ENCODE measurements around the gene IZUMO2. TPM values are rescaled to one million over a fixed set of nuclear protein-coding genes. Genes with fewer than 3 reads are reported as not detected.
"Not testable (repeated sequence)": the region's sequence is repeated elsewhere in the genome, so short reads cannot be mapped to it uniquely, and the experiment has no call there.

IZUMO2 gene
- total RNA-seq, 1 donor from 2014 or later: not detected

DNA sequence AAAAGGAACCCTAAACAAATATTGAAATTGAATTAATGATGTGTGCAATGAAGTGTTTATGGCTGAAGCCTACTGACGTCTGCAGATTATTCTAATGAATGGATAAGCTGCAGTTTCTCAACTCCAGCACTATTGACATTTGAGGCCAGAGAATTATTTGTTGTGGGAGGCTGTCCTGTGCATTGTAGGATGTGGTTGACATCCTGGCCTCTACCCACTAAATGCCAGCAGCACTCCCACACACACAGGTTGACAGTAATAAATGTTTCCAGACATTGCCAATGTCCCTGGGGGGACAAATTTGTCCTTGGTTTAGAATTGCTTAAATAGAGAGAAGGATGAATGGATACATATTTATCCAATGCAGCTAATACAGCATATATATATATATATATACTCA, 21.1 kb upstream of the IZUMO2 start:
- DNase-seq (ENCODE audit: low read depth in 2 of 2): no peak

DNA sequence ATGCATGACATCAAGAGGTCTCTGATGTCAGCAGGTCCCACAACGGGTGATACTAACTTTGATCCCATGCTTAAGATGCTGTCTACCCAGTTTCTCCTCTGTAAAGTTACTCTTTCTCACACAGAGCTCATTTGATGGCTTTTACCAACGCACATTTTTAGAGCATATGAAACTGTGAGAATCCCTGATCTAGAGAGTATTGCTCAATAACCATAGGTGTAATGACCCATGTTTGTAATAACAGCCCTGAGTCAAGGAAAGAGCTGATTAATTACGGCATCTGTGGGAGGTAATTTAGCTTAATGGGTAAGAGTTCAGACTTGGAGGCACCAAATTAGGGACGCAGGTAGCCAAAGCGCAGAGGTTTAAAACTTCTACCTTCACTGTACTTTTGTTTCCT, 18.0 kb upstream of the IZUMO2 start:
- no peak for DNase-seq (ENCODE audit: low read depth in 2 of 2)

- DNase-seq (ENCODE audit: low read depth in 2 of 2): no peak
Measured at GRCh38 chr19:50178859-50179537, 15.9 kb upstream of the IZUMO2 start.

DNA sequence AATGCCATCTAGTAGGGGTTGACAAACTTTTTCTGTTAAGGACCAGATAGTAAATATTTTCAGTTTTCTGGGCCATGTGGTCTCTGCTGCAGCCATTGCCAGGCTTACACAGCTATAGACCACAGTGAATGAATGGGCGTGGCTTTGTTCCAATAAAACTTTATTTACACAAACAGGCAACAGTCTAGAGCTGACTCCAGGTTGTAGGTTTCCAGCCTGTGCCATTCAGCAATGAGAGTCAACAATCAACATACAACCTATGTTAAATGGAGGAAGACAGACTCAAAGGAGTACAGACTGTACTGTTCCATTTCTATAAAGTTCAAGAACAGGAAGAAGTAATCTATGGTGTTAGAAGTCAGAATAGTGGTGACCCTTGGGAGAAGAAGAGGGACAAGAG, 15.2 kb upstream of the IZUMO2 start:
- no peak for DNase-seq (ENCODE audit: low read depth in 2 of 2)

- DNase-seq (ENCODE audit: low read depth in 2 of 2): no peak
Measured at GRCh38 chr19:50176775-50177174, 13.7 kb upstream of the IZUMO2 start.

DNA sequence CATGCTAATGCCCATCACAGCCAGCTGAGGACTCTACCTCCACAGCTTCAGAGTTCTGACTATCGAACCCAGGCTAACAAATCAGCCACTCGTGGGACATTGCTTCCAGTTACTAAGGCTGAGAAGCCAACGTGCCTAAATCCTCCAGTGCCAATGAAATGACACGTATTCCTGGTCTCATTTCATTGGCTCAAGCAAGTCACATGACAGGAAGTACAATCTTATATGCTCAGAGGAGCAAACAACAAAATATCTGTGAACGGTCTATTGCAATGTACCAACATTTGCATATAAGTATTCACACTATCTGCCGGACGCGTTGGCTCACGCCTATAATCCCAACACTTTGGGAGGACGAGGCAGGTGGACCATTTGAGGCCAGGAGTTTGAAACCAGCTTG, 12.8 kb upstream of the IZUMO2 start:
- DNase-seq (ENCODE audit: low read depth in 2 of 2): no peak

GRCh38 chr19:50174100-50174793, 11.2 kb upstream of the IZUMO2 start:
- DNase-seq (ENCODE audit: low read depth in 2 of 2): no peak

- no peak for DNase-seq (ENCODE audit: low read depth in 2 of 2)
Measured at GRCh38 chr19:50173127-50173526, 10.0 kb upstream of the IZUMO2 start.

DNA sequence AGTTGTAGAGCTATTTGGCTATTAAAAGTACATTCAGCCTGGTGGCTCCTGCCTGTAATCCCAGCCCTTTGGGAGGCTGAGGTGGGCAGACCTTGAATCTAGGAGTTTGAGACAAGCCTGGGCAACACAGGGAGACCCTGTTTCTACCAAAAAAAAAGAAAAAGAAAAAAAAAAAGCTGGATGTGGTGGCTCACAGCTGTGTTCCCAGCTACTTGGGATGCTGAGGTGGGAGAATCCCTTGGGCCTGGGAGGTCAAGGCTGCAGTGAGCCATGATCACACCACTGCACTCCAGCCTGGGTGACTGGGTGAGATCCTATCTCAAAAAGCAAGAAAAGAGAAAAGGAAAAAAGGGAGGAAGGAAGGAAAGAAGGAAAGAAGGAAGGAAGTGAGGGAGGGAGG, 9.6 kb upstream of the IZUMO2 start:
- no peak for DNase-seq (ENCODE audit: low read depth in 2 of 2)

DNA sequence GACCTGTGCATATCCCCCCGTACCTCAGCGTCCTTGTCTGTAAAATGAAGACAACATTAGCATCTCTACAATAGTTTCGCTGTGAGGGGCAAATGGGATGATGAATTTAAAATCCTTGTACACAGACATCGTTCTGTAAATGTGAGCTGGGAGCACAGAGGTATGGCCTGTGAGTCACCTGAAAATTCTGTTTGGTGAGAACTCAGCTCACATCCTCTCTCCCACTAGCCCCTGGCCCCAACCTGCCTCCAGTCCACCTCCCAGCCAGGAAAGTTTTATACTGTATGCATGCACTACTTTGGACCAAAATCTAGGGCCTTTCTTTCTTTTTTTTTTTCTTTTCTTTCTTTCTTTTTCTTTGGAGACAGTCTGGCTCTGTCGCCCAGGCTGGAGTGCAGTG, 8.7 kb upstream of the IZUMO2 start:
- DNase-seq (ENCODE audit: low read depth in 2 of 2): no peak

DNA sequence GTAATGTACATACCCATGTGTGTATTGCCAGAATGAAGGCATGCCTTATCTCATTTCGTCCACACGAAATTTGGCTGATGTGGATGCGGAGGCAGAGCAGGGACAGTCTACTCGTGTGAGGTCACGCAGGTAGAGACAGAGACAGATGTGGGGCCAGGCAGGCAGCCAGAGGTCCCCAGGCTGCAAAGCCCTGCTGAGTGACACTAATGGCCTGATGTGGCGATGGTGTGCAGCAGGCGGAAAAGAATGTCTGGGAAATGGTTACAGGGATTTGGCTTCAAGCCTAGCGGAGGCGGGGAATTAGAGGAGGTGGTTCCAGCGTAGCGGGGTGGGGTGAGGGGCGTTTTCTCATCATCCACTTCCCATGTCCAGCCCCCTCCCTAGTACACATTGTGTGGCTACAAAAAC, 4.2 kb upstream of the IZUMO2 start:
- peak in 1 of 2 donors; percentile 72 for DNase-seq (ENCODE audit: low read depth in 2 of 2)

GRCh38 chr19:50159078-50159477, 4.0 kb downstream of the IZUMO2 start:
- DNase-seq (ENCODE audit: low read depth in 2 of 2): no peak

DNA sequence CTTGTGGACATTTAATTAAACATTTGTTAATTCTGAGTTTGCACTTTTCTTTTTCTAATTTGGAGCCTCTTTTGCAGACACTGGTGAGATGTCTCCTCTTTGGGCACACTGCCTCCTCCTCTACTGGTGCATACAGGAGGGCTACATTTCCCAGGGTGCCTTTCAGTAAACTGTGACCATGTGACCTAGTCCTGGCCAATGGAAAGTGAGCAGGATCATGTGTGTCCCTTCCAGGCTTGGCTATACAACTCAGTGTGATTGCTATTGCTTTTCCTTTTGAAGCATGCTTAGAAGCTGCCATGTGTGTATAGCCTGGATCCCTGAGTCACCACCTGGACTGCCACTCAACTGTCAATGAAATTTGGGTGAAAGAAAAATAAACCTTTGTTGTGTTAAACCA, 4.5 kb downstream of the IZUMO2 start:
- DNase-seq (ENCODE audit: low read depth in 2 of 2): no peak

- no peak for DNase-seq (ENCODE audit: low read depth in 2 of 2)
Measured at GRCh38 chr19:50155520-50156109, 7.5 kb downstream of the IZUMO2 start.

DNA sequence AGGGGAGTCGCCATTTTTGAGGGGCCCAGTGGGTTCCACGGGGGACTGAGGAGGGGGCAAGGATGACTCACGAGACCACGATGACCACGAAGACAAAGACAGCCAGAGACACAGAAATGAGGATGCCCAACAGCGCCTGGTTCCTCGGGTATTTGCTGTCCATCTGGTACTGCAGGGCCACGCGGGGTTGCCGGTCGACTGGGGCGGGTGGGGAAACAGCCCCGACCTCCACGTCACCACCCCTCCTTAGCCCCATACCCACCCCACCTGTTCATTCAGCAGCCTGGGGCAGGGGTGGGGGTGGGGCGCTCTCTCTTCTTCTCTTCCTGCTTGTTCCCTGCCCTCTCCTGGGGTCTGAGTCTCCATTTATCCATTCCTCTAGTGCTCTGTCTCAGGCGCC, 8.6 kb downstream of the IZUMO2 start:
- DNase-seq (ENCODE audit: low read depth in 2 of 2): no peak

DNA sequence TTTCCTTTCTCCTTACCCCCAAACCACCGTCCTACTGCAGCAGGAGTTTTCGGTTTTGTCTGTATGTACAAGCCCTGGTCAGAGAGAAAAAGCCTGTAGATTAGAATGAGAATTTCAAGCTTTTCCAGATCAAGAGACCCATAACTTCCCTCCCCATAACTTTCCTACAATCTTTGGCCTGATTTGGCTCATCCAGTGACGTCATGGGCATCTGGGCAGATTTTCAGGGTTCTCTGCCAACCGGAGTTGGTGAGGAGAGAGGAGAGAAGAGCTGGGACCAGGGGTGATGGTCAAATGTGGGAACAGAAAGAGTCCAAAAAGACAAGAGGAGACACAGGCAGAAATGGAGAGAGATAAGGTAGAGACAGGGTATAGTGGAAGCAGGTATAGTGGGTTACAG, 10.5 kb downstream of the IZUMO2 start:
- no peak for DNase-seq (ENCODE audit: low read depth in 2 of 2)

- DNase-seq (ENCODE audit: low read depth in 2 of 2): no peak
Measured at GRCh38 chr19:50148528-50148927, 14.6 kb downstream of the IZUMO2 start.

GRCh38 chr19:50147462-50148423, 15.3 kb downstream of the IZUMO2 start:
- peak; percentile 92 to 96 for DNase-seq (ENCODE audit: low read depth in 2 of 2)

DNA sequence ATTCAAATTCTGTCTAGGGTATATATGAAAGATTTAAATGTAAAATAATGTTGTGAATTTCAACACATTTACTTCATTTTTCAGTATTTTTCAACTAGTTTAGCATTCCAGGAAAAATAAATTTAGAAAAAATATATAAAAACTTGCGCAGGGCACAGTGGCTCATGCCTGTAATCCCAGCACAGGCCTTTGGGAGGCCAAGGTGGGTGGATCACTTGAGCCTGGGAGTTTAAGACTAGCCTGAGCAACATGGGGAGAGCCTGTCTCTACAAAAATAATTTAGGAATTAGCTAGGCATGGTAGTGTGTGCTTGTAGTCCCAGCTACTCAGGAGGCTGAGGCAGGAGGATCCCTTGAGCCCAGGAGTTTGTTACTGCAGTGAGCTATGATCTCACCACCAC, 21.2 kb downstream of the IZUMO2 start:
- not testable (repeated sequence) for DNase-seq (ENCODE audit: low read depth in 2 of 2)

- not testable (repeated sequence) for DNase-seq (ENCODE audit: low read depth in 2 of 2)
Measured at GRCh38 chr19:50140118-50140845, 22.8 kb downstream of the IZUMO2 start.

Measured in lung microvascular endothelial cell (primary cell).